Fibroblast of lung (primary cell): ENCODE measurements around the gene PPP4R3B. TPM values are rescaled to one million over a fixed set of nuclear protein-coding genes. Genes with fewer than 3 reads are reported as not detected.

ENCODE experiments used
- DNase-seq, 2 donors: peaks; one replicate each; pipeline versions ENCODE4 v3.0.0 to v3.0.0-alpha.2; 2010; ENCODE audit warnings: low read depth in 2 of 2
- H2AFZ ChIP-seq: 2 replicates; pipeline ENCODE4 v1.5.1; 2012; ENCODE audit warnings: low read length, control low read depth, inconsistent platforms
- H3K27ac ChIP-seq: 2 replicates; pipeline ENCODE4 v1.5.1; 2011; ENCODE audit warnings: low read length, control low read depth; ENCODE audit not compliant: insufficient read depth
- H3K27me3 ChIP-seq: 2 replicates; pipeline ENCODE4 v1.5.1; 2011; ENCODE audit warnings: mild to moderate bottlenecking, low read length; ENCODE audit not compliant: control insufficient read depth, insufficient read depth
- H3K36me3 ChIP-seq: 2 replicates; pipeline ENCODE4 v1.5.1; 2011; ENCODE audit warnings: low read length; ENCODE audit not compliant: control insufficient read depth, insufficient read depth
- H3K4me1 ChIP-seq: 2 replicates; pipeline ENCODE4 v1.5.1; 2011; ENCODE audit warnings: low read length; ENCODE audit not compliant: control insufficient read depth, insufficient read depth; ENCODE audit errors: extremely low read depth
- H3K4me2 ChIP-seq: 2 replicates; pipeline ENCODE4 v1.5.1; 2011; ENCODE audit warnings: low read length, control low read depth; ENCODE audit not compliant: insufficient read depth; ENCODE audit errors: extremely low read depth
- H3K4me3 ChIP-seq, 4 experiments: fragments of 200-600 bp in 1 of 4; sonication (generic) in 1 of 4; replicated peaks in 1 of 4; 2 replicates each; pipeline ENCODE4 v1.5.1; 2011 to 2016; ENCODE audit warnings: low read length in 4 of 4, low read depth in 3 of 4, mild to moderate bottlenecking in 3 of 4, control low read depth in 2 of 4, inconsistent platforms in 1 of 4, mixed read lengths in 1 of 4; ENCODE audit not compliant: insufficient read depth in 1 of 4; ENCODE audit errors: control extremely low read depth in 1 of 4
- H3K79me2 ChIP-seq: 2 replicates; pipeline ENCODE4 v1.5.1; 2012; ENCODE audit warnings: mild to moderate bottlenecking, low read length, inconsistent platforms; ENCODE audit not compliant: control insufficient read depth, insufficient read depth
- H3K9ac ChIP-seq: 2 replicates; pipeline ENCODE4 v1.5.1; 2011; ENCODE audit warnings: mild to moderate bottlenecking, low read length, control low read depth; ENCODE audit not compliant: insufficient read depth
- H3K9me3 ChIP-seq: 2 replicates; pipeline ENCODE4 v1.5.1; 2012; ENCODE audit warnings: low read depth, low read length; ENCODE audit not compliant: control insufficient read depth, insufficient read depth
- H4K20me1 ChIP-seq: 2 replicates; pipeline ENCODE4 v1.5.1; 2011; ENCODE audit warnings: low read length; ENCODE audit not compliant: control insufficient read depth, insufficient read depth; ENCODE audit errors: extremely low read depth
- EZH2 ChIP-seq: IDR thresholded peaks from 2 replicates; pipeline ENCODE4 v1.5.1; 2012; ENCODE audit warnings: low read length, control low read depth, mild to moderate bottlenecking; ENCODE audit errors: missing control alignments
- polyA plus RNA-seq, 2 donors: library from polyadenylated mRNA; depleted of rRNA in 1 of 2; stranded (reverse) in 1 of 2; unstranded in 1 of 2; fragments of >200 nt; gene quantifications; 2 replicates each; pipeline ENCODE4 v1.2.1, GENCODE V29; 2011 to 2012; ENCODE audit warnings: missing spikeins in 1 of 2
- total RNA-seq: library from RNA; depleted of rRNA; stranded (reverse); fragments of >200 nt; gene quantifications from 2 replicates; pipeline ENCODE4 v1.2.1, GENCODE V29; 2014
- TF ChIP-seq, protein P1 (sequence below), 2 donors: IDR thresholded peaks in 1 of 2; conservative IDR thresholded peaks in 1 of 2; 1 replicate in 1 of 2; 2 replicates in 1 of 2; pipeline ENCODE4 v1.5.1; 2011 to 2012; ENCODE audit warnings: low read length in 2 of 2, control low read depth in 1 of 2, inconsistent platforms in 1 of 2, low read depth in 1 of 2, mild to moderate bottlenecking in 1 of 2

The PPP4R3B gene
- total and polyA plus RNA-seq, 2 donors (not counting 1 experiment from before 2014, with no cell fraction given), result 27.5 to 51.4 TPM

DNA sequence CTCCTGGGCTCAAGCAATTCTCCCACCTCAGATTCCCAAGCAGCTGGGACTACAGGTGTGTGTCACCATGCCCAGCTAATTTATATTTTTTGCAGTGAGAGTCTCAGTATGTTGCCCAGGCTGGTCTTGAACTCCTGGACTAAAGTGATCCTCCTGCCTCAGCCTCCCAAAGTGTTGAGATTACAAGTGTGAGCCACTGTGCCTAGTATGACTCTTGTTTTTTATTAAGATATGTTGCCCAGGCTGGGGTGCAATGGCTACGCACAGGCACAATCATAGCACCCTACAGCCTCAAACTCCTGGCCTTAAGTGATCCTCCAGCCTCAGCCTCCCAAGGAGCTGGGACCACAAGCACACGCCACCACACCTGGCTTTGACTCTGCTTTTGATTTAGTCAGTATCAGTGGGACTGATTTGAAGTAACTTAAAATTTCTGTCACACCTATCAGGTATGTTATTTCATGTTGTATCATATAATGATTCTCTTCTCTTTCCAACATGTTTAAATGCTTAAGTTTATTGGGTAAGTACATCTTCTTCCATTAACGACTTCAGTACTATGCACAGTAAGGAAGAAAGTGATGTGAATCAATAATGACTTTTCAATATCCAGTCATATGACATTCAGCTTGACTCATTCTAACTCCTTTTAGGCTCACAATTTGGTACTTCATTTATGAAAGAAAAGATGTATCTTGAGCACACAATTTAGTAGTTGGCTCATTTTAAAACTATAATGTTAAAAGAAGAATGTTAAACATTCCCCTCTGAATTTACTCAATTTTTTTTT lies 6.3 kb downstream of the PPP4R3B start:
- H3K36me3 ChIP-seq, result peaks cover 3% of the 10 kb centered on the region
- no peak overlapping the region for H3K27ac ChIP-seq
- H3K27me3 ChIP-seq, result no peaks in the 10 kb centered on the region
- DNase-seq, result no peak
- H2AFZ ChIP-seq, result no peak overlapping the region
- H3K9ac ChIP-seq, result no peak overlapping the region
- no peak overlapping the region for H3K4me2 ChIP-seq
- peaks cover 48% of the 10 kb centered on the region for H3K79me2 ChIP-seq
- H3K4me3 ChIP-seq, result no peak overlapping the region
- no peak for TF ChIP-seq EZH2
- TF ChIP-seq, protein P1, sequence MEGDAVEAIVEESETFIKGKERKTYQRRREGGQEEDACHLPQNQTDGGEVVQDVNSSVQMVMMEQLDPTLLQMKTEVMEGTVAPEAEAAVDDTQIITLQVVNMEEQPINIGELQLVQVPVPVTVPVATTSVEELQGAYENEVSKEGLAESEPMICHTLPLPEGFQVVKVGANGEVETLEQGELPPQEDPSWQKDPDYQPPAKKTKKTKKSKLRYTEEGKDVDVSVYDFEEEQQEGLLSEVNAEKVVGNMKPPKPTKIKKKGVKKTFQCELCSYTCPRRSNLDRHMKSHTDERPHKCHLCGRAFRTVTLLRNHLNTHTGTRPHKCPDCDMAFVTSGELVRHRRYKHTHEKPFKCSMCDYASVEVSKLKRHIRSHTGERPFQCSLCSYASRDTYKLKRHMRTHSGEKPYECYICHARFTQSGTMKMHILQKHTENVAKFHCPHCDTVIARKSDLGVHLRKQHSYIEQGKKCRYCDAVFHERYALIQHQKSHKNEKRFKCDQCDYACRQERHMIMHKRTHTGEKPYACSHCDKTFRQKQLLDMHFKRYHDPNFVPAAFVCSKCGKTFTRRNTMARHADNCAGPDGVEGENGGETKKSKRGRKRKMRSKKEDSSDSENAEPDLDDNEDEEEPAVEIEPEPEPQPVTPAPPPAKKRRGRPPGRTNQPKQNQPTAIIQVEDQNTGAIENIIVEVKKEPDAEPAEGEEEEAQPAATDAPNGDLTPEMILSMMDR (conservative IDR thresholded peaks at IDR 0.05 in 1 of 2, IDR thresholded peaks at IDR 0.05 in 1 of 2; ENCODE audit: low read depth in 1 of 2, low read length in 2 of 2), result no peak
- no peaks in the 10 kb centered on the region for H3K4me1 ChIP-seq
- H4K20me1 ChIP-seq, result no peaks in the 10 kb centered on the region
- no peaks in the 10 kb centered on the region for H3K9me3 ChIP-seq

DNA sequence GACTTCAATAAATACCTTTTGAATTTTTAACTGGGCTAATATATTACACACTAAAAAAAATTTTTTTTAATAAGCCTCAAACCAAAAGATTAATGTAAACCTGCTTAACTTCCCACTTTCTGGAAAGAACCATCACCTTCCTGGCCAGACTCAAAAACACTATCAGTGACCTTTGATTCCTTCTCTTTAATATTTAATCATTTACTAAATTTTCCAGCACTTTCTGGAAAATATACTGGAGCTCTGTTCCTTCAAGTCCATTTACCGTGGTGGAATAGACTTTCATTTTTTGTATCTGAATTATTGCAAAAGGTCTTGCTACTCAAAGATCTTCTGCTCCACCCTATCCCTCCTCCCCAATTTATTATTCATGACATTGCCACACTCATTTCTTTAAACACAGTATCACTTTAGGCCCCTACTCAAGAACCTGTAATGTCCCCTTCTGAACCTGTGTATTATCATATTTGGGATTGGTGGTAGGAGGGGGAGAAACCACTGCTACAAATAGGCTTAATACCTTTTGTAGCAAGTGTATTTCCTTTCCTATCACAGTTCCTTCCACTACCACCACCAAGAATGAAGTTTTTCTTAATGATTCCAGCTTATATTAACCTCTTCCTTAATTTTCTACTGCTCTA lies 7.4 kb downstream of the PPP4R3B start:
- Histone ChIP-seq H3K27me3 (no peaks in the 10 kb centered on the region), H2AFZ (no peak overlapping the region), H3K36me3 (peaks cover 3% of the 10 kb centered on the region), H3K79me2 (peaks cover 41% of the 10 kb centered on the region), H3K4me1 (no peaks in the 10 kb centered on the region), H3K4me2 (no peak overlapping the region), H3K27ac (no peak overlapping the region), H3K9ac (no peak overlapping the region), H3K4me3 (no peak overlapping the region), H3K9me3 (no peaks in the 10 kb centered on the region), H4K20me1 (no peaks in the 10 kb centered on the region)
- TF ChIP-seq EZH2, result no peak
- TF ChIP-seq, protein P1 (conservative IDR thresholded peaks at IDR 0.05 in 1 of 2, IDR thresholded peaks at IDR 0.05 in 1 of 2; ENCODE audit: low read depth in 1 of 2, low read length in 2 of 2), result no peak
- DNase-seq, result no peak

GRCh38 chr2:55609193-55609794 lies 8.1 kb downstream of the PPP4R3B start:
- no peak for DNase-seq
- no peak overlapping the region for H3K4me3 ChIP-seq
- no peaks in the 10 kb centered on the region for H4K20me1 ChIP-seq
- H3K4me2 ChIP-seq, result no peak overlapping the region
- H3K9me3 ChIP-seq, result no peaks in the 10 kb centered on the region
- H3K27me3 ChIP-seq, result no peaks in the 10 kb centered on the region
- H3K27ac ChIP-seq, result no peak overlapping the region
- peaks cover 3% of the 10 kb centered on the region for H3K36me3 ChIP-seq
- TF ChIP-seq, protein P1 (conservative IDR thresholded peaks at IDR 0.05 in 1 of 2, IDR thresholded peaks at IDR 0.05 in 1 of 2; ENCODE audit: low read depth in 1 of 2, low read length in 2 of 2), result no peak
- TF ChIP-seq EZH2, result no peak
- H3K79me2 ChIP-seq, result peaks cover 37% of the 10 kb centered on the region
- H2AFZ ChIP-seq, result no peak overlapping the region
- H3K9ac ChIP-seq, result no peak overlapping the region
- peaks cover 1% of the 10 kb centered on the region for H3K4me1 ChIP-seq
